SU-DHL-6 (cell line): ENCODE data around the gene FAM3B.

ENCODE experiments used
- EZH2phosphoT487 ChIP-seq: fragments of 200-600 bp; sonication (generic), shearing (Covaris generic); conservative IDR thresholded peaks from 2 replicates; pipeline ENCODE4 v1.6.1; 2018; ENCODE audit warnings: mild to moderate bottlenecking, antibody characterized with exemption, low read length, moderate library complexity, mixed read lengths
- TF ChIP-seq, protein P1 (sequence below): fragments of 200-600 bp; sonication (generic); IDR thresholded peaks from one replicate; pipeline ENCODE4 v1.5.1; 2017; ENCODE audit warnings: antibody characterized with exemption, mild to moderate bottlenecking, low read length, moderate library complexity; ENCODE audit not compliant: insufficient read depth, poor library complexity, severe bottlenecking

DNA sequence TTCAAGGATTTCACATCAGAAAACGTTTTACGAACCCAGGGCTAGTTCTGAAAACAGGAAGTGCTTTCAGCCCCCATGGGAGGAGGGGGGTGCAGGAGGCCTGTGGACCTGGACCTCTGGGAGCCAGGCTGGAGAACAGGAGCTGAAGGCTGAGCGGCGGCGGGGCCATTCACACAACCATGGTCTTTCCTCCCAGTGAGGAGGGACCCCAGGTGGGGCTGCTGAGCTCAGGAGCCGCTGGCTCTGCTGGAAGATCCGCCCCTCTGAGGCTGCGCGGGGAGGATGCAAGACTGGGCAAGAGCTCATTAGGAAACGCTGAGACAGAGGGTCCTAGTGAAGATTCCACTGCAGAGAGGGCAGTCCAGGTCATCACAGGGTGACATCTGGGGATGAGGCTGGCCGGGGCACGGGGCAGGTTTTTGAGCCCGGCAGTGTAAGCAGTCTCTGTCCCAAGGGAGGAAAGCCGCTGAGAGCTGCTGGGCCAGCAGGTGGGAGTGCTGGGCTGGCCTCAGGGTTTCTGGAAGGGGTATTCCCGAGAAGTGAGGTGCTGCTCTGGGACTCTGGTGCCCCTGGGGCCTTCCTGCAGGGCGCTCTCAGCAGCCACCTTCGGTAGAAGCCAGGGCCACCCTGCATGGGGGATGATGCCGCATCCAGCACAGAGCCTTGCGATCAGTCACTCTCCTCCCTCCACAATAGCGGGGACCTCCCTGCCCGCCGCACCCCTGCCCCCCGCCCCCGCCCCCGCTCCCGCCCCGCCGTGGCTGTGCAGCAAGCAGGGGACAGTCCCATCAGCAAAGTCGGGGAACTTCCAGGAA, 52.7 kb downstream of the FAM3B start:
- no peak for TF ChIP-seq EZH2phosphoT487
- TF ChIP-seq, protein P1, sequence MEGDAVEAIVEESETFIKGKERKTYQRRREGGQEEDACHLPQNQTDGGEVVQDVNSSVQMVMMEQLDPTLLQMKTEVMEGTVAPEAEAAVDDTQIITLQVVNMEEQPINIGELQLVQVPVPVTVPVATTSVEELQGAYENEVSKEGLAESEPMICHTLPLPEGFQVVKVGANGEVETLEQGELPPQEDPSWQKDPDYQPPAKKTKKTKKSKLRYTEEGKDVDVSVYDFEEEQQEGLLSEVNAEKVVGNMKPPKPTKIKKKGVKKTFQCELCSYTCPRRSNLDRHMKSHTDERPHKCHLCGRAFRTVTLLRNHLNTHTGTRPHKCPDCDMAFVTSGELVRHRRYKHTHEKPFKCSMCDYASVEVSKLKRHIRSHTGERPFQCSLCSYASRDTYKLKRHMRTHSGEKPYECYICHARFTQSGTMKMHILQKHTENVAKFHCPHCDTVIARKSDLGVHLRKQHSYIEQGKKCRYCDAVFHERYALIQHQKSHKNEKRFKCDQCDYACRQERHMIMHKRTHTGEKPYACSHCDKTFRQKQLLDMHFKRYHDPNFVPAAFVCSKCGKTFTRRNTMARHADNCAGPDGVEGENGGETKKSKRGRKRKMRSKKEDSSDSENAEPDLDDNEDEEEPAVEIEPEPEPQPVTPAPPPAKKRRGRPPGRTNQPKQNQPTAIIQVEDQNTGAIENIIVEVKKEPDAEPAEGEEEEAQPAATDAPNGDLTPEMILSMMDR = no peak
